Cerebellar nuclear complex (tissue), 1 donor: ENCODE data around the gene ZIC4.

Experiments used
- DNase-seq, 2 experiments: peaks; one replicate each; lab custom pipeline; 2025; lab: John Stamatoyannopoulos, UW

Gene ZIC4

DNA sequence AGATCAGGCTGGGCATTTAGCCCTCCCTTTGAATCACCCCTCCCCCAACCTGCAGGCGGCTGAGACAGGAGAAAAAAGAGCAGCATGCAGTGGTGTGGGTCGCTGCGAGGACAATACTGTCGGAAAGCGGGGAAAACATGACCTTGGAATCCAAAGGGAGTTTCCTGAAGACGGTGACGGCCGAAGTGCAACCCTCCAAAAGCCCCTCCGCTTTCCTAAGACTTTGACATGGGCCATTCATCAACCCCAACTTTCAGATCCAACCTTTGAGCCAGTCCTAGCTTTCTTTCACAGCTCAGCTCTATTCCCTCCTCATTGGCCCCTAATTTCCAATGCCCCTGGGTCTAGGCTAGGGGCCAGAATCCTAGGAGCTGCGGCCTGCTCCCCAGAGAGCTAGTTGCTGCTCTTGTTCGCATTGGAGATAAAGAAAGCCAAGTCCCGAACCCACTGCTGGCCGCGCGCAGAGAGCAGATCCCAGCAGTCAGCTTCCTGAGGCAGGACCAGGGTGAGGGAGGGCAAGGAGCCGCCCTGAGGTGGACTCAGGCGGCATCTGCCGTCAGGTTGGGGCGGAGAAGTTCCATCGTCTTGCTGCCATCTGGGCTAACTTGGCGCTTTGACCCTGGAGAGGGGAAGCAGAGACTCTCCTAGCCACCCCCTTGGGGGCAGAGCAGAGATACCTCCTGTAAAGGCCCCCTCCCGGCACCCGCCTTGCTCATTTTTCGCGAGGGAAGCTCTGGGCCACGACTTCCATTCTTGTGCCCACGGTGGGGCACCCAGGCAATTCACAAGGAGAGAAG lies 914 bp downstream of the ZIC4 start:
- DNase-seq = no peak

DNA sequence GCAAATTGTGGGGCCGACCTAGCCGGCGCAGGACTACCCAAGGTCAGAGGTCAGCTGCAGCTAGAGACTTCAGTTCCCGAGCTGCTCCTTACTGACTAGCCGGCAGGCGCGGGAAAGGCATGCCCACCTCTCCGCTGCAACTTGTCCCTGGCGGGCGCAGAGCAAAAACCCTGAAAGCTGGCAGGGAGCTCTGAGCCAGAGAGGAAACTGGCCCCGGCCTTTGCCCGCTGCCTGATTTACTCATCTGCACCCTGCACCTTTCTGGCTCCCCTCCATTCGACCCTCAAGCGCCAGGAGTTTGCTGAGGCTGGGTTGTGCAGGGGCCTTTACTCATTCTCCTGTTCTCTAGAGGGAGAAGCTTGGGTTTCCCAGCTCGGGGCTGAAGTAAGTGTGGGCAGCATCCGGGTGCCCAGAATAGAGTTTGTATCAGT lies 1.5 kb downstream of the ZIC4 start:
- DNase-seq = no peak

DNA sequence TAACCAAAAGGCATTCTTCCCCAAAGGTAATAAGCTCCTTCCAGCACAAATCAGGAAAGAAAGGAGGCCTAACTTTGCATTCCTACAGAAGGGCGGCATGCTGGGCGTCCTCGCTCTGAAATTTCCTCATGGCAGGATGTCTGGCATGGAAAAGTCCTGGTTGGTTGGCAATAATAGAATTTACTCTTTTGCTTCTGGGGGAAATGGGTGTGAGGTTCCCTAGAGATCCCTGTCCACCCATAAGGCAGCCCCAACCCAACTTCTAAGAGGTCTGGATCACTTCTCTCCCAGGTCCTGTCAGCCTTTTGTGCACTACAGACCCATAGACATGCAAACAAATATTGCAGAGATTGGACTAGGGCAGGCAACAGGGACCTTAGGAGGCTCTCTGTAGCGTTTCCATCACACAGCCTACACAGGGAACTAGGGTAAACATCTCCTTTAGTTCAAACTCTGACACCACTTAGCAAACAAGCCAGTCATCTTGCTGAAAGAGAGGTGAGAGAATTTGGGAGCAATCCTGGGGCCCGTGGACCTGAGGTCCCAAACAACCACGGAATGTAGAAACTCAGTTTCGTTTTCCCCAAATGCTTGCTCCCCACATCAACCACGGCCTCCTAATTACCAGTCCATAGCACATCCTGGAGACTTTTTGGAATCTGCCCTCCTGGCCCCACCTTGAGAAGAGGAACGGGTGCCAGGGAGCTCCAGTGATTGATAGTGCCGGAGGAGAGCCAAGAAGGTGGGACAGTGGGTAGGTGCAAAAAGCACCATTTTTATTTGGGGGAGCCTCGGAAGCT lies 2.1 kb downstream of the ZIC4 start:
- DNase-seq = no peak

DNA sequence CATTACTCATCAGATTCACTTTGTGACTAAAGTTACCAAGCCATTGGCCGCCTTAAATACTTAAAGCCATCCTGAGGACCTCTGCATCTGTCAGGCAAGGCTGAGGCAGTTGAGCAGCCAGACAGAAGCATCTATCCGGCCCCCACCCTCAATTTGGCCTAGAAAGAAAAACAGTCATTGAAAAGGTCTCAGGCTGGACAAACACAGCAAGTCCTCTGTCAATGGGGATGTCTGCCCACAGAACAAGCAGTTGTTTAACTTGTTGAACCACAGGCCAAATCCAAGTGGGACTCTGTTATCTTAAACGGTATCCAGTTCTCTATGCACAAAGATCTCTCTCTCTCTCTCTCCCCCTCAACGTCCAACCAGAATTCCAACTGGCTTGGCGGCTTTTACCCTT lies 2.8 kb downstream of the ZIC4 start:
- DNase-seq = no peak

DNA sequence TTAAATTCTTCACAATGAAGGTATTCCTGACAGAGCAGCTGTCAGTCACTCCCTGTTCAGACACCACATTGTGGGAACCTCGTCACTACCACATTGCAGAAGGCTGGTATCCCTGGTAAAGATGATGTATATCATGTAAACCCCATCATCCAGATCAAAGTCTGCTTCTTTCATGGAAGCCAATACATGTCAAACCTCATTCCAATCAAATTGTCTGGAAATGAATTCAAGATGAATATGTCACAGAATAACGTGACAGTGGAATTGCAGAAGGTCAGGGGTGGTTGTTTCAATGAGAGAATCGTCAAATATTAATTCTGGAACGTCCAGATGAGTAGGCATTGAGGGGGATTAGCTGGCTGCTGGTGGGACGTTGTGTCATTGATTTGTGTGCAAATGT lies 4.2 kb downstream of the ZIC4 start:
- DNase-seq = no peak

DNA sequence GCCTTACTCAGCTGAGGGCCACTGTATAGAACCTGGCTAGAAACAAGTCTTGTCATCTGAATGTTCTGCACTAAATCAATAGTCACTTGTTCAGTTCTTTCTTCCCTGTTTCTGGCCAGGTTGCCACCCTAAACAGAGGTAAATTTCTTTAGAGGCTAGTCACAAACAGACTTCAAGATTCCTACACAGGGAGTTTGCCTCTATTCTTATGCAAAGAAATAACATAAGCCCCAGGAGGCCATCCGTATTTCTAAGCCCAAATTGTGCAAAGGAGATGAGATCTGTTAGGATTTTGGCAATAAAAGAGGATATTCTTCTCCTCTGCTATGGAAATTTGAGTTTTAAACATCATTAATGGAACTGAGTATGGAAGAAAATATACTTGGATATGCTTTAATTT lies 4.9 kb downstream of the ZIC4 start:
- no peak for DNase-seq

DNA sequence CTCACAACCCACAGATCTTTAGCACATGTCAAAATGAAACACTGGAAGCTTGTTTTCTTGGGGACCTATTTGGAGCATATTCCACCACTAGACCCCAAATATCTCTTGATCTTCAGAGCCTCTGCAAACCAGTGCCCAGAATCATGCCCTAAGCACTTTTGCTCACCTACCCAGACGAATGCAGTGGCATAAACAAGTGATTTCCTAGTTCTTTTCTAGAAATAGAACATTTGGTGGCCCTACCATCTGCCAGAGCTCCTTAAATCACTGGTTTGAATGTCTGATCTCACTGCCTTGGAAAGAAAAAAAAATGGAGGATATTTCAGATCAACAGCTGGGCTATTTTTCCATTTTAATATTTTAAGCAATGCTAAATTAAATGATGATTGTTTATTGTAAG lies 5.3 kb downstream of the ZIC4 start:
- no peak for DNase-seq

DNA sequence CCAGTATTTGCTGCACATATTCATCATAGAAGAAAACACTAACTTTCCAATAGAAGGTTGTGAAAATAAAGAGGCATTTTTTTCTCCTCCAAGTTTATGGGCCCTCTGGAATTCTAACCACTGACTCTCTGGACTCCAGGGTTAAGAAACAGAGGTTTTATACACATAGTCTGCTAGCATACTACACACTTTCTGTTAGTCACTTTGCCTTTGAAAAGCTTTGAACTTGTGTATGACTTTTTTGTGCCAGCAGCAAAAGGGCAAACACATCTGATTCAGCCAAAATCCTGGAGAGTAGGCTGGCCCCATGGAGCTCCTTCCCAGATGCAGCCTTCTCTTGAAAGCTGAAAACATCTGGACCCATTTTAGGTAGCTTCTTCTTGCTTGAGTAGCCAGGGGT lies 6.2 kb downstream of the ZIC4 start:
- no peak for DNase-seq

DNA sequence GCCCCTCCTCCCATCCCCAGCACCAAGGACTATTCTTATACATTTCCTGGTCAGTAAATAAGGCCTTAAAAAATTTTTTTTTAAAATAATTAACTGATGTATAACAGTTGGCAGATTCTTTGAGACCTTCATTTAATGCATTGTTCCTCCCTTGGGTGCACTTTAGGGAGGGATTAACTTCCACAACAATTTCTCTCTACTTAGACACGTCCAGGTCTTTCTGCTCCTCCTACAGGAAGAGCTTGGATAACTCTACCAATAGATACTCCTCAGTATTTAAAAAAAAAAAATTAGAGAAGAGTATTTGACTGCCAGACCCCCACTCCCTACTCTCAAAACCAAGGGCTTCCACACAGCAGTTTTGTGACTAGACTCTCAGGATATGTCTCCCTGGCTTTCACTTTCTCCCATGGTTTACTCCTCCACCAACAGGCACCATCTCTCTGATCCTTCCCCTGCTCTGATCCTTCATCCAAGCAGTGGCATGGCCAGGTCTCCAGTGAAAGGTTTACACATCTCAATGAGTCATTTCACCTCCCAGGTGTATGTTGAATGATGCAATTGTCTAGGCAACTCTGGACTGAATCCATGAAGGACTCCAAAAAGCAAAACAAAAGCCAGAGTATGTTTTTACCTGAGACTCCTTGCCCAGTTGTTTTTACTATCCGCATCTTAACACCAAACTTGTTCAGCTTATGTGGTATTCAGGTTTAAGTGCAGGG lies 7.4 kb downstream of the ZIC4 start:
- no peak for DNase-seq

DNA sequence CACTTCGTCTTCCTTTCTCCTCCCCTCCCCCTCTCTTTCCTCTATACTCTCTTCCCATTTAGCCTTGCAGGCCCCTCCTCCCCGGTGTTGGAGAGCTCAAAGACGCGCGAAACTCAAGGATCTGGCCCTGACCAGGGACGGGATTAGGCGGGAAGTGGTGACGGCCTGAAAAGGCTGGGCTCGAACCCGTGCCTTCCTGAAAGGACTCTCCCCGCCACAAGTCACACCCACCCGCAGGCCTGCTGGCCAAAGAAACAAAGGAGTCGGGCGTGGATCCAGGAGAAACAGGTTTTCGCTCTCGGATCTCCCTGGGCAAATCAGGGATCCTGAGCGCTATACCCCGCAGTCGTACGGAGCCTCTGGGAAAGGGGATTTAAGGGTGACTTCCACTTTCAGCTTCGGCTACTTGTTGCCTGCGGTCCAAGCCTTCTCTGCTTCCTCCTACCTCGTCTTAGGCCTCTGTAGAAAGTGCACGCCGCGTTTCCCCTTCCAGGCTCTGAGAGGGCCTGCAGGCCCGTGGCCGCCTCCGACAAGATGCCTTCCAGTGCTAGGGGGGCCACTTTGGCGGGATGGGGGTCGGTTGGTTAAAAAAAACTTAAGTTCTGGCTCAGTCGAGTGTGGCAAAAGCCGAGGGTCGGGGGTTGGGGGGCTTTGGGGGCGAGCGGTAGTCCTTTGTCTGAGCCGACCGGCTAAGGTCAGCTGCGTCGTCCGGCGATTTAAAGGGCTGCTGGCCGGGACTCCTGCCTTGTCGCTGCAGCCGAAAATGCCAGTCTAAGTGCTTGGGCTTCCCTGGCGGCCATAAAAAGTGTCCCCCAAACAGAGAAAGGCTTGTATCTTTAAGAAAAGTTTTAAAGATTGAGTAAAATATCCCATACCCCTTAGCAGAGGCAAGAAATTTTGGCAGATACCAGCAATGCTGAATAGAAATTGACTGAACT lies 8.2 kb downstream of the ZIC4 start:
- DNase-seq = no peak

DNA sequence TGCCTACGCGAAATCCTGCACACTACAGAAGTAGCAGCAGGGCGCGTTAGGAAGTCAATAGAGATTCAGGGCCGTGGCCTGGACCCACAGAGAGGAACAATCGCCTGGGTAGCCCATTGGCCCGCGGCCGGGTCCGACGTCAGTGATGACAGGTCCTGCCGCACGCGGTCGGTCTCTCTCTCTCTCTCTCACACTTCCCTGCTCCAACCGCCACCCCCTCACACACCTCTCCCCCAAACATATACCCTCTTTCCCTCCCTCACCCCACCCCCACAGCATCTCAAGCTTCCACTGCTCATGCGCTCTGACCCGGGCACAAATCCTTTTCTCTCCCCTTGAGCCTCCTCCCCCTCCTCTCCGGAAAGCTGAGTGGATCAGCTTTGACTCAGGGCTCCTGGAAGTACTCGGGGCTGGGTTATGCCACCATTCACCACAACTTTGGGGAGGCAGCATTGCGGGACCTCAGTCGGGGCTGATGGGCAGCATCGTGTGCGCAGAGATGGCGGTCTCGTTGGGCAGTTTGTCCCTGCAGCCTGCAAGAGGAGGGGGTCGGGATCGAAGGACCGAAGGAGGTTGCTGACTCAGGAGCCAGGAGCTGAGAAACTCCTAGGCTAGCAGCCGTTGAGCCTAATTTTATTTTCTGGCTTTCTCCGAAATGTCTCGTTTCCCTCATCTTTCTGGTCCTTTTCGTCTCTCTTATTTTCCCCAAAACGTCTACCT lies 9.0 kb downstream of the ZIC4 start:
- peak; percentile 68 to 88 for DNase-seq

DNA sequence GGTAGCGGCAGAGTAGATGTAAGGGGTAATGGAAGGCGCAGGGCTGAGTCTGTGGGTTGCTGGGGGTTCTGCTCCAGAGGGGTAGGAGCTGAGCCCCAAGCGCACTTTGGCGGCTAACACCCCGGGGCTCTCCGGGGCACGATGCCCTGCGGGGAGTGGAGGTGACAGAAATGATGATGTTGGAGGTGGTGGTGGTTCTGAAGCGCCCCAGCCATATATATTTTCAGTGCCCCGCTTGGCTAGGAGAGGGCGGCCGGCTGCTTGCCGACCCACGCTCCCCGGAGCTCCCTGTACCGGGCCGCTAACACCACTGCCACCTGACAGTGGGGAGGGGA lies 9.7 kb downstream of the ZIC4 start:
- no peak for DNase-seq

DNA sequence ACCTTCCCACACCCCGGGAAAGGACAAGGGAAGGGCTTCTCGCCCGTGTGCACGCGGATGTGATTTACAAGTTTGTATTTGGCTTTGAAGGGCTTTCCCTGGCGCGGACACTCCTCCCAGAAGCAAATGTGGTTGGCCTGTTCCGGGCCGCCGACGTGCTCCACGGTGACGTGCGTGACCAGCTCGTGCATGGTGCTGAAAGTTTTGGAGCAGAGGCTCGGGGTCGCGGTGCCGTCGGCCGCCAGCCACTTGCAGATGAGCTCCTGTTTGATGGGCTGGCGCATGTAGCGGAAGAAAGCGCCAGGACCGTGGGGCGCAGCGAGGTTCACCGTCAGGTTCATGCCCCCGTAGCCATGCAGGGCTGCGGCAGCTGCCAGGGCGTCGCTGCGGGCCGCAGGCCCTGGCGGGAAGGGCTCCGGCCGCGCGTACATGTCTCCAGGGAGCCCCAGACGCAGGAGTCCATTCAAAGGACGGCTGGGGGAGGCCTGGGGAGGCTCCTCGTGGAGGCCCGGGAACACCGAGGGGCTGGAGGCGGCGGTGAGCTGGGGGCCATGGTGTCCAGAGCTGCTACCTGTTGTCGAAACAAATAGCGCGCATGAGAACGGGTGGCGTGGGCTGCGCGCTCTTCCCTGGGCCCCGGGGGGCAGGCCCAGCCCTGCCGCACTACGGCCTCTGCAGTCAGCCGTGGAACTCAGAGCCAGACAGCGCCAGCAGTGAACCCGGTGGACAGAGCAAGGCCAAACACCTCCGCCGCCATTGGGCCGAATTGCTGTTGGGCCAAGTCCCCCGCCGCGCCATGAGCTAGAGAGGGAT lies 10.2 kb downstream of the ZIC4 start:
- DNase-seq = no peak

DNA sequence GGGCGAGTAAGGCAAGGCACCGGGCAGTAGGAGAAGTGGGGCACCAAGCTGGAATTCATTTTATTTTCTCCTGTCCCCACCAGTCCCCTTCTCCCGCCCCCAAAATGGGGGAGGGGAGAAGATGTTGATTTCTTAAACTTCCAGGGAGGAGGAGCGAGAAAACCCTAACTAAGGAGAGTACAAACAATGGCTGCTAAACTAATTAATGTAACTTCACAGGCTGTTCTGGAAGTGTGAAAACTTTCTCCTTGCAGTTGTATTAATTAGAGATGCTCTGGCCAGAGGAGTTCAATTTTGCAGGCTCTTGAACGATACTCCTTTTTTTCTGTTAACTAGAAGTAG lies 11.5 kb downstream of the ZIC4 start:
- no peak for DNase-seq

DNA sequence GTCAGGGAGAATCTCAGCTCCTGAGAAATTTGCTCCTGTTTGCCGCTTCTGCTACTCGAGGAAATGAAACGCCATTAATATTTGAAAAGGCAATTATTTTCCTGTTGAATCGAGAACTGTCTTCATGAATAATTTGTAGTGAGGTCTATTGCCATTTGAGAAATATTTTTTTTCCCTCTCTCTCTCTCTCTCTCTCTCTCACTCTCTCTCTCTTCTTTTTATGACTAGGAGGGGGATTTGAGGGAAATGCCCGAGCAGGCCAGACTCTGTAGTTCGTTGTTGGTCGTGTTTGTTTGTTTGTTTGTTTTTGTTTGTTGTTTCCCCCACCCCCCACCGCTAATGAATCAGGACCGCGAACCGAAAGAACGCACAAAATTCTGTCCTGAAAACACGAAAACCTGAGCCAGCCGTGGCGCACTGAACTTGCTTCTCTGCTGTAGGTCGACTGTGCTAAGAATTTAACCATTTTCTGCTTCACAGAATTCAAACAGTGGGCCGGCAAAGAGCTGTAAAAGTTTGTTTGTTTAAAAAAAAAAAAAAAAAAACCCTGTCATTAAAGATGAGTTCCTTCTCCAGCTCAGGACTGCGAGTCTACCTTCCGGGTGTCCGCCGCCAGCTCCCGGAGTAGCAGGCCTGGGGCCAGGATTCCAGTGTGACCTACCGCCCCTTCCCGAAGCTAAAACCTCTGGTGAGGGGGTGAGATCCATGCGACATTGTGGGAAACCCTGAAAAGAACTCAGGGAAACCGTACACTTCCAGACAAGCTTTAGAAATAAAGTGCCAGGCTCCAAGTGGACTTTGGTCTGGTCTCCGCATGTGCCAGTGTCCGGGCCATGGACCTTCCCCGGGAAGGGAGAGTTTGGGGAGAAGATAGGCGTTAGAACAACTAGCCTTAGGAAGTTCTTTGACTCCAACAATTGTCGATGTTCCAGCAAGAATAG lies 12.1 kb downstream of the ZIC4 start:
- peak in 1 of 2 experiments; percentile 55 for DNase-seq

DNA sequence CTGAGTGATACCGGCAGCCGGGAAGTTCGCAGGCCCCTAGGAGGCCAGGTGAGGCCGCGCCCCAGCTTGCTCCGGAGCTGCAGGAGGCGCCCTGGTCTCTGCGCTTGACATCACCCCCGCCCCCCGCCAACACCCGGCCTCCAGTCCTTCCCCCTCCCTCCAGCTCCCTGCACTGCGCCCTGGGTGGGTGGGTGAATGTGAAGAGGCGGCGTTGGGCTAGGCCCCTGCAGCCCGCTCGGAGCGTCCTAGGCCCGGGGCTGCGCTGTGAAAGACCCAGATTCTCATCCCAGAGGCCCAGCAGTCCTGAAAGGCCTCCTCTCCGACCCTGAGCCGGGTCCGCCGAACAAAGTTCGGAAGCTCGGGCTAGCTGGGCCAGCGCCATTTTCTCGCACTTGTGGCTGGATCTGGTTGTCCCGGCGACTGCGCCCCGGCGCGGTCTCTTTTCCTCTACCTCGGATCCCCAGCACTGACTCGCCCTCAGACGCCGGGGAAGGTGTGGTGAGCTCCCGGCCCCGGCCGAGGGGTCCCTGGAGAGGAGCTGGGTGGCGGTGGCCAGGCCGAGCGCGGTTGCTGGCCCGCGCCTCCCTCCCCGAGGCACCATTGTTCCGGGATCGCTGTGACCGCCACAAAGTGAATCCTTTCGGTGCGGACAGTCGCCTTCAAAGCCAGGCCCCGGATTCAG lies 12.9 kb downstream of the ZIC4 start:
- DNase-seq = no peak

DNA sequence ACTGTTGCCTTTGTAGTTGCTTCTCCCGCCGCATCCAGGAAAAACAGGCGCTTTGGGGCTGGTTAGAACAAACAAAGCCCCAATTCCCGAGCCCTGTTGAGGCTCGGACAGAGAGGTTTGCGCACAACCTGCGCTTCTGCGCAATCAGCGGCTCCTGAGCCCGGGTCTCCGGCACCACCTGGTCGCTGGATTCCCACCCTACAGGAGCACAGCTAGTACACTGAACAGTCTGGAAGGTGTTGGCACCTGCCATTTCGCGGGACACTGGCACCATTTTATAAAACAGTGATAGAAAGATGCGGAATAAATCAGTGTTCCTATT lies 13.8 kb downstream of the ZIC4 start:
- no peak for DNase-seq

DNA sequence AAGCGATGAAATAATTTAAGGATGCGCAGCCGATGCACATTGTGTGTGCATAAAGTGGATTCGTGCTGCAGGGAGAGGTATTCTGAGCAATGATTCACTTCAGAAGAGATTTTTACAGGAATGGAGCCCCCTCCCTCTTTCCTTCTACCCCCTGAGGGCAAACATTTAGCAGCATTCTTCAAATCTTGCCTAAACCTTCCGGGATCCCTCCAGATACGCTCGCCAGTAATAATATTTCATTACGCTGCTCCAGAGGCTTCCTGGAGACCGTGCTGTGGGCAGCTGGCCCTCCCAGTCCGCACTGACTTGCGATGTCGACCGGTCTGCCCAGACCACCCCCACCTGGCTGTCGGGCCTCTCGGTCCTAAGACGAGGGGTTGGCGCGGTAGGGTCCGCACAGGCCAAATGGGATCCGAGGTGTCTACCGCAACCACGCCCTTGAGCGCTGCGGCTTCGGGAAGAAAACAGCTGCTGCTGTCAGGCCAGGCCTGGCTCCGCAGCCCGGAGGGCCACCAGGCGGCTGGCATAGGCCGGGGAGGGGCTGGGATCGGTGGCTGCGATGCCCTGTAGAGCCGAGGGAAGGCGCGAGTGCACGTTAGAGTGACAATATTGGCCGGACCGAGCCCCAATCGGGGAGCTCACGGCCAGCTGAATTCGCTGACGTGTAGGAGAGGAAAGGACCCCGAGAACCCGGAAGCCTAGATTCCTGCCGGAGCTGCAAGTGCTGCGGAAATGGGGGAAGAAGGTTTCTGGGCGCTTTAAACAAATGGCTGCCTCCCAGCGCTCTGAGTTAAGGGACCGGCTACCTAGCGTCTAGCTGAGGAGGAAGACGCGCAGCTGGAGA lies 14.3 kb downstream of the ZIC4 start:
- DNase-seq = peak; percentile 67 to 77
